Endothelial cell of hepatic sinusoid (primary cell): ENCODE measurements around the gene RFX4.

Experiments
- in situ Hi-C: cut with HindIII; loops from 2 replicates; pipeline ENCODE4 v1.10.0; 2017; ENCODE audit warnings: low sequenced_read_pairs

RFX4 gene

GRCh38 chr12:106582641-106583230, at the start of gene RFX4:
TSS of gene RFX4 (plus strand) at chr12:106583004. CDS start at chr12:106583321, 317 bp downstream.
- in situ Hi-C loops, result no loop called here

- in situ Hi-C loops, result no loop called here
Measured at GRCh38 chr12:106541201-106541600, 41.6 kb upstream of the RFX4 start.

- in situ Hi-C loops, result no loop called here
Measured at GRCh38 chr12:106551410-106551809, 31.4 kb upstream of the RFX4 start.

- in situ Hi-C loops, result no loop called here
Measured at GRCh38 chr12:106552228-106552627, 30.6 kb upstream of the RFX4 start.

- in situ Hi-C loops, result no loop called here
Measured at GRCh38 chr12:106564678-106565329, 18.0 kb upstream of the RFX4 start.

GRCh38 chr12:106566771-106567170, 16.0 kb upstream of the RFX4 start:
- in situ Hi-C loops, result no loop called here

- in situ Hi-C loops, result no loop called here
Measured at GRCh38 chr12:106573239-106573638, 9.6 kb upstream of the RFX4 start.

- in situ Hi-C loops, result loop anchor here (5.0 kb wide), 1 partner anchor 35 kb away; no protein-coding TSS in a partner anchor
Measured at GRCh38 chr12:106576848-106577247, 6.0 kb upstream of the RFX4 start.

- in situ Hi-C loops, result no loop called here
Measured at GRCh38 chr12:106580671-106581508, 1.9 kb upstream of the RFX4 start.

- in situ Hi-C loops, result no loop called here
Measured at GRCh38 chr12:106581543-106582248, 1.1 kb upstream of the RFX4 start.

GRCh38 chr12:106582249-106582591, 584 bp upstream of the RFX4 start:
- in situ Hi-C loops, result no loop called here

- in situ Hi-C loops, result no loop called here
Measured at GRCh38 chr12:106583242-106584103, 669 bp downstream of the RFX4 start.

- in situ Hi-C loops, result no loop called here
Measured at GRCh38 chr12:106584104-106585064, 1.6 kb downstream of the RFX4 start.

GRCh38 chr12:106585105-106585520, 2.3 kb downstream of the RFX4 start:
- in situ Hi-C loops, result no loop called here

GRCh38 chr12:106585521-106586277, 2.9 kb downstream of the RFX4 start:
- in situ Hi-C loops, result no loop called here

- in situ Hi-C loops, result no loop called here
Measured at GRCh38 chr12:106586278-106586802, 3.5 kb downstream of the RFX4 start.

GRCh38 chr12:106586803-106587684, 4.2 kb downstream of the RFX4 start:
- in situ Hi-C loops, result no loop called here
